Measurements from ENCODE around the gene ALKBH2.

The ALKBH2 gene

DNA sequence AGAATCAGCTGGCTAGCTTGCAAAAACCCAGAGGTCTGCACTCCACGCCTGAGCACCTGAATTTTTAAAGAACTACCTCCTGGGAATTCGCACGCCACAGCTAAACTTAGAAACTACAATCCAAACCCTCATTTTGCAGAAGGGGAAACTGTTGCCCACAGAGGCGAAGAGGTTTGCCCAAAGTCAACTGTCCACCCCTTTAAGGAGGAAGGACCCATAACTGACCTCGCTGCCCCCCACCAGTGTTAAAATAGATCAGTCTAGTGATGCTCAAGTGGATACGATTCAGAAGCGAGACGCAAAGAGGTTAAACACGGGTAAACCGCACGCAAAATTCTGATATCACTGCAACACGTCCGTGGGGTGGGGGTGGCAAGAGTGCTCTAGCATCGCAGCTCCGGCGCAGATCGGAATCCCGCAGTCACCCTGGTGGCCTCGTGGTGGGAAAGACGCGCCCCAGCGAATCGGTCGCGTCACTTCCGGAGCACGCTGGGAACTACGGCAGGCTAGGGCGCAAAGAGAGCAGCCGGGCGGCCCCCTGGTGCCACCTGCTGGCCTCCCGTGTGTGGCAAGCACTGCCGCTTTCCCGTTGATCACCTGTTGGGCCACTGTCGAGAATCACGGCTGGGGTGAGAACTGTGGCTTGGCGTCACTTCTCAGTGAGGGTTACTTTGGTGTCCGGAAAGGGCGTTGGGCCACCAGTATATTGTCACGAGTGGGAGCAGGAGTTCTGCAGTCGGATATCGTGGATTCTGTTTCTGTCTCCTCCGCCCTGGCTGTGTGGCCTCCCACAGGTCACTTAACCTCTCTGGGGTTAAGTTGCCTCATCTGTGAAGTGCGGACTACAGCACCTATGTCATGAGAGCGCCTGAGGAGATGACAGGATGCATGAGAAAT, at the start of gene ALKBH2:
Gene ALKBH2 (minus strand): TSS at position 451 of the 897 bp plus-strand sequence. CDS start 686 bp downstream, outside the sequence.
- peak; percentile 74 for FAIRE-seq

DNA sequence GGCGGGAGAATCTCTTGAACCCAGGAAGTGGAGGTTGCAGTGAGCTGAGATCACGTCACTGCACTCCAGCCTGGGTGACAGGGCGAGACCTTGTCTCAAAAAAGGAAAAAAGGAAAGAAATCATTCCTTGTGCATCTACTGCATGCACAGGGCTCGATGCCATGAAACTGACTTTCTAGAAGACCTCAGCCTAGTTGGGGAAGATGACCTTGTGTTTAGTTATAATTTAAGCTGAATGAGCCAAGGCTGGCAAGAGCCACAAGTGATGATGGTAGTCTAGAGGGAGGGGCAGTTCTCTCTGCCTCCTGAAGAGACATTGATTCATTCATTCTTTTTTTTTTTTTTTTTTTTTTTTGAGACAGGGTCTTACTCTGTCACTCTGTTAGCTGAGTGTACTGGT, 47.3 kb upstream of the ALKBH2 start:
- no peak for FAIRE-seq

DNA sequence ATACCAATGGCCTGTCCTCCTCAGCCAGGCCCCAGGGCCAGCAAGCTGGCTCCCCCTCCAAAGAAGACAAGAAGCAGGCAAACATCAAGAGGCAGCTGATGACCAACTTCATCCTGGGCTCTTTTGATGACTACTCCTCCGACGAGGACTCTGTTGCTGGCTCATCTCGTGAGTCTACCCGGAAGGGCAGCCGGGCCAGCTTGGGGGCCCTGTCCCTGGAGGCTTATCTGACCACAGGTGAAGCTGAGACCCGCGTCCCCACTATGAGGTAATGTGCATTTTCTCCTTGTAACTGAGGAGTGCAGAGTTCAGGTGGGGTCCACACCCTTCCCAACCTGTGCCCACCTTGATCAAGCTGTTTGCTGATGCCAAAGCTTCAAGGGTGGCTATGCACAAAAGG, 46.5 kb upstream of the ALKBH2 start:
- FAIRE-seq: no peak

DNA sequence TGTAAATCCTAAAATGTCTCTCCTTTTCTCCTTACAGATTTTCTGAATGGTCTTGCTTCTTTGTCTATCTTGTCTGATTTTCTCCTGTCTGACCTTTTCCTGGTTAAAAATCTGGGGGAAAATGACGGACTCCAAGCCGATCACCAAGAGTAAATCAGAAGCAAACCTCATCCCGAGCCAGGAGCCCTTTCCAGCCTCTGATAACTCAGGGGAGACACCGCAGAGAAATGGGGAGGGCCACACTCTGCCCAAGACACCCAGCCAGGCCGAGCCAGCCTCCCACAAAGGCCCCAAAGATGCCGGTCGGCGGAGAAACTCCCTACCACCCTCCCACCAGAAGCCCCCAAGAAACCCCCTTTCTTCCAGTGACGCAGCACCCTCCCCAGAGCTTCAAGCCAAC, 46.1 kb upstream of the ALKBH2 start:
- no peak for FAIRE-seq

DNA sequence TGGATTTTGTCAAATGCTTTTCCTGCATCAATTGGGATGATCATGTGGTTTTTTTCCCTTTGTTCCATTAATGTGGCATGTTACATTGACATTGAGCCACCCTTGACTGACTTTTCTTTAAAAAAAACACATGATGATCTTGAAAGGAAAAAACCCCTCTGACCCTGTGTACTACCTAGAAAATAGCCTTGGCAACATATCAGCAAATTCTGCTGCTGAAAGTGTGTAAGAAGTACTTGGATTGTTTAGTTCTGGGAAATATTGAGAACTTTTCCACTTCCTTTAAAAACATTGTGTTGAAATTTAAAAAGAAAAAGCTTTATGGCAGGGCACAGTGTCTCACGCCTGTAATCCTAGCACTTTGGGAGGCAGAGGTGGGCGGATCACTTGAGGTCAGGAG, 43.8 kb upstream of the ALKBH2 start:
- no peak for FAIRE-seq

DNA sequence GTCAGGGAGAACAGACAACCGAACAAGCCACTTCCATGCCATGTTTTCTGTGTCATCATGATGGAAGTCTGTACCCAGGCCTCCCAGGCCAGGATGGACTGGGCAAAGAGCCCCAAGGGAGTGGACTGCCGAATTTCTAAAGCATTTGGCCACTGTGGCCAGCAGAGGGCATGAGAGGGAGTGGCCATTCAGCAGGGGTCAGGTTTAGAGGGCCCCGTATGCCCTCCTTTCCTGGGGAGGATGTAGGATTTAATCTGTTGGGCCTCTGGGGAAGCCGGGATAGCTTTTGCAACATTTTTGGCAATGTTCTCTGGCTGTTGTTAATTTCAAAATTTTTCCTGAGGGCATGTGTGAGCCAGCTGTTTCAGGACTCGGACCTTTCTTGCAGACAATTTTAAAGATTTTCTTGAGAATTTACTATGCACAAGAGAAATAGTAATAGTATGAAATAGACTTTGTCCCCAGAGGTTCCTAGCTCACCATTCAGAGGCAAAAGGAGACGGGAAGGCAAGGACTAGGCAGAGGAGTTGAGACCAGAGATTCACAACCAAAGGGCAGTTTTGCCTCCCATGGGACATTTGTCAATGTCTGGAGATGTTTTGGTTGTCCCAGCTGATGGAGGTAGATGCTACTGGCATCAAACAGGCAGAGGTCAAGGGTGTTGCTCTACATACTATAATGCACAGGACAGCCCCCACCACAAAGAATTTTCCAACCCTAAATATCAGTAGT, 41.1 kb upstream of the ALKBH2 start:
- FAIRE-seq: no peak

DNA sequence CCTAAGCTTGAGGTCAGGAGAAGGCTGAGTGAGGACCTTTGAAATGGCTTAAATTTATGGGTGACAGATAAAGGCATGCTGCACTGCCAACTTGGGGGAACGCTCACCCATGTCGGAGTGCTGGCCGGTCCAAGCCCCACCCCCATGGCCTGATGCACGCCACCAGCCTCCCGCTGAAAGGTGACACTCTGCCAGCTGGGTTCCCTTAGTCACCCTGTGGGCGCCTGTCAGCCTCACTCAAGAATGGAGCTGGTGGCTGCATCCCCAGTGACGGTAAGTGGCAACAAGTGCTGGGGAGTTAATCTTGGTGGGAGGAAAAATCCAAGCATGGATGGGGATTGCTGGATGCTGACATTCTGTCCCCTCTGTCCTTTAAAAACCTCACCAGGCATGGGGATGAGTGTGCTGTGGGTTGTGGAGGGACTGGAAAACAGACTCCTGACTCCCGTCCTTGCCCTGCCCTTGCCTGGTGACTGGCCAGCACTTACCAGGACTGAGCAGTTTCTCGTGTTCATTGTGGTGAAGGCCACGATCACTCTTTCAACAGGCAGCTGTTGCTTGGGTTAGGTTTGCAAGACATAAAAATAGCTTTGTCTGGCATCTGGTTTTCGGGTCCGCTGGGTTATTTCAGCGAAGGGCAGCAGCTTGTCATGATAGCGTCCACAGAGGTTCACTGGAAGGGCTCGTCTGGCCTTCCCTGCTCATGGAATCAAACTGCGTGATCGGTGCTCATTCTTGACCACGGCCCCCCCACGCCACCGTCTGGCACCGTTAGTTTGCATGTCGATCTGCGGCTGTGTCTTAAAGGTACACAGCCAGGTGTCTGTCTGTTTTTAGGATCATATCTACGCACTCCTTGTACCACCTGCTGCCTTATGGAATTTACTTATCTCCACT, 38.1 kb upstream of the ALKBH2 start:
- no peak for FAIRE-seq

DNA sequence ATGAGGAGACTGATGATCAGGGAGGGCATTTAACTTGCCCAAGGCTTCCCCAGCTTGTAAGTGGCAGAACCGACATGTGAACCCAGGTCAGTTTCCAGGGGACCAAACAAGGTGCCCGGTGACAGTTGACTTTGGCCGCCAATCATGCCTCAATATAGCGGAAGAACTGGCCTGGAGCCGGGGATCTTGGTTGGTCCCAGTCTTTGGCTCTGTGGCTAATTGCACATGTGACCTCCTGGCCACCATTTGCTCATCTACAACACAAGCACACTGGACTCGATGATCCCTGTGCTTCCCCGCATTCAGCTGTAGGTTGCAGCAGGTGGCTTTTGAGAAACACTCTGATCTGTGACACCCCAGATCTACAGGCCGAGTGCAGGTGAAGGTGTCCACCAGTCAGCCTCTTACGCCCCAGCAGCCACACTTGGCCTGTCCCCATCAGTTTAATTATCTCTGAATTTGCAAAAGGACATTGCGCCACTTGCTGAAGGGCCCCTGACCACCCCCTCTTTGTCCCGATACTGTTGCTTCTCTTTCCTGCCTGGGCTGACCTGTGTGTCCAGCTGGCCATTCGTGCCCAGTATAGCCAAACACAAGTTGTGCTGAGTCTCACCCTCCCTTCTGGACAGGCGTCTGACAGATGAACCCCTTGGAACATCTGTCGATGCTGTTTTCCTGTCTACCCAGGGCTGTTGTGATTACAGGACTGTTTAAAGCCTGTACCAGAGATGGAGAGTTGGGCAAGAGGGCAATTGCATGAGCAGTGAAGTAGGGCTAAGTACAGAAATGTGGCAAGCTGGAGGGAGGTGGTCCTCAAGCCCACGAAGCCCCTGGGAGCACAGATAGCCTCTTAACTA, 37.3 kb upstream of the ALKBH2 start:
- no peak for FAIRE-seq

DNA sequence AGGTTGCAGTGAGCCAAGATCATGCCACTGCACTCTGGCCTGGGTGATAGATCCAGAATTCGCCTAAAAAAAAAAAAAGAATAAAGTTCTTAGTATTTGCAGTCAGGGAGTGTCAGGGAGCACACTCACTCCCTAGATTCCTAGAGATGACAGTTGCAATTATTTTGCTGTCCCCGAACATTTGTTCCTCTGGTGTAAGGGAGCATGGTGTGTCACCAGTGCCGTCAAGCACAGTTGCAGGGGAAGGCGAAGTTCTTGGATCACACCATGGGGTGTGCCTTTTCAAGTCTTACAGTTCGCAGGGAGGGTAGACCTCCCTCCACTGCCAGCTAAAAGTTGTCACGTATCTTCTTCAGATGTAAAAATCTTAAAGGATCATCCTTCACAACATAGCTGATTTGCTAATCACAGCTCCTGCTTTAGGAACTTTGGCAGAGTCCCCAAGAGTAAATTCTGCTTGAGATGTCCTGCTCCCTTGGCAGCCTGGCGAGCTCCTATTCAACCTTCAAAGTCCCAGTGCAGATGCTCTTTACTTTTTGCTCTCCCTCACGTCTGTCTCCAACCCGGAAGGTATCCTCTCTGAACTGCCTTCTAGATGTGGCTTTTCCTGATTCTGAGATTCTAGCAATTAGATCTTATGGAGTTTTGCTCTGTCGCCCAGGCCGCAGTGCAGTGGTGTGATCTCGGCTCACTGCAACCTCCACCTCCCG, 34.4 kb upstream of the ALKBH2 start:
- no peak for FAIRE-seq

DNA sequence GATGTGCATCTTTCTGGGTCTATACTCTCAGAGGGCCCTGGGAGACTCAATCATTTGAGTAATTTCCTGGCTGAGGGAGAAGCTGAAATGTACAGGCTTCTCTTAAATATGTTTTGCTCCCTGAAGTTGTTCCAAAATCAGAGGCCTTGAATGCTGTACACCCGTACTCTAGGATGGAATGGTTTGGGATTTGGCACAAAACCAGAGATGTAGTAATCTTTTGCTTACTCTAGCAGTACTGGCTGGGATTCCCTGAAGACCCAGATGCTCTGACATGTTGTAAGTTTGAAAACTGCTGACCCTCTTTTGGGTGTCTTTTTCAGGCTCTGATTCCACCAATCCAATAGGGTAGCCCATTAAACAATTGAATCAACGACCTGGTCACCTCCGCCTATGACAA, 33.5 kb upstream of the ALKBH2 start:
- no peak for FAIRE-seq

DNA sequence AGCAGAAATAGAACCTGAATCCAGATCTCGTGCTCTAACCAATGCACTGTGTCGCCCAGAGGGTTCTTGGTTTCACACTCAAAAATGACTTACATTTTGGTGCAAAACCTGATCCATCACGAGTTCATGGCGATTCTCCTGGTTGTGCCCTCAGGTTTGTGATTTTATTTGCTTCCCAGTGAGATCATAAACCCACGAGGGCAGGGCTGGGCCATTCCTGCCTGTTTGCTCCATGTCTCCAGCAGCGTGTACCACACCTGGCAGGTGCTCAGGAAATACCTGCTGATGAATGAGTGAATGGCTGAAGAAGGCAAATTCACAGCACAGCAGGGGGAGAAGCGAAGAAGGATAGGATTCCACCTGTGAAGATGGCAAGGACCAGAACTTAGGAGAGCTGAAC, 32.5 kb upstream of the ALKBH2 start:
- FAIRE-seq: no peak

DNA sequence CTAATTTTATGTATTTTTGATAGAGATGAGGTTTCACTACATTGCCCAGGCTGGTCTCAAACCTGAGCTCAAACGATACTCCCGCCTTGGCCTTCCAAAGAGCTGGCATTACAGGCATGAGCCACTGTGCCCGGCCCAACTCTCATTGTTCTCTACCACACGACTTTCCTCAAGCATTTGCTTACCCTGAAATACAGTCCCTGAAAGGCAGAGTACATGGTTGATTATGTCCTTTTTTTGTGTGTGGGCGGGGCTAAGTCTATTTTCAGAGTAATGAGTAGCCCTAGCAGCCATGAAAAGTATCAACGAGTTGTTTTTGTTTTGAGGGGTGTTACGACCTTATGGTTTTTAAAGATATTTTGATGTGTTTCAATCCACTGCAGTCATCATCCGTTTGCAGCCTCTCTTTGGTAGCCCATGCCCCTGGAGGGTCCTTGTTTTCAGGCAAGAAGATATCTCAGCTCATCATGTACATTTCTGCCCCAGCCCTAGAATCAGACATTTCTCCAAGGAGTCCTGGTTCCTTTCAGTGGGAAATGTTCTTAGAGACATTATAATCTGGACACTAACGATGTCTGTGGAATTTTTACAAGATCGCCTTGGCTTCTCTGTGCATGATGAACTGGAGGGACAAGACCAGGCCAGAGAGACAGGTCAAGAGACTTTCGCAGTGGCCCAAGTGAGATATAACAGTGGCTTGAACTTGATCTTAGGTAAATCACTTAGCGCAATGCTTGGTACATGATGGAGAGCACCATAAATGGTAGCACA, 31.8 kb upstream of the ALKBH2 start:
- no peak for FAIRE-seq

DNA sequence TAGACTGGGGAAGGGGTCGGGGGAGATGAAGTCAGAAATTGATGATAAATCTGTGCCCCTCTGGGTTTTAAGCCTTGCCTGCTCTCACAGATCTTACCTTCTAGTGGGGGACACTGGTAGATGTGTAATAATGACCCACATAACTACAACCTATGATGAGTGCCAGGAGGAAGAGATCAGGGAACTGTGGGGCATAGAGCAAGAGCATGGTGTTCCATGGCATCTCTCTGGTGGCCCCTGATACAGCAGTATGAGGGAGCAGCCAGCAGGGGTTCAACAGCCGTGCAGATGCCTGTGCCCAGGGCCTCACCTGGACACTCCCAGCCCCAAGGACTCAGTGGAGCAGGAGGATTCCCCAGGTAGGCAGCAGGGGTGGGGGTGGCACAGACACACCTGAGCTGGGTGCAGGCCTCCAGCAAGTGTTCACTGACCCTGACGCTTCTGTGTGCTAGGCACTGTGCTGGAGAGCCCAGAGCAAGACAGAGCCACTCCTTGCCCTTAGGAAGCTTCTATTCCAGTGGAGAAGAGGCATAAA, 28.1 kb upstream of the ALKBH2 start:
- no peak for FAIRE-seq

DNA sequence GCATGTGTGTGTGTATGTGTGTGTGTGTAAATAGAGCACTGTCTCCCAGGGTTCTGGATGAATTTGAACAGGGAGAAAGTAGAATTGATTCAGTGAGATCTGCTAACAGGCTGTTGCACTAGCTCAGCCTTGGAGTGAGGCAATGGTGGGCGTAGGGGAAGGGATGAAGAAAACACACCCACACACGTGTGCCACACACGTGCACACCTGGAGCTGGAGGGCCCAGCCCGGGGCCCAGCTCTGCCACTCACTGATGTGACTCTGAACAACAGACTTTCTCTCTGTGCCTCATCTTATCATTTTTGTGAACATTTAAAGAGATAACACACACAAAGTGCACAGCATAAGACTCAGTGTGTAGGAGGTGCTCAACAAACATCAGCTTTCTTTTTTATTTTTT, 27.3 kb upstream of the ALKBH2 start:
- FAIRE-seq: no peak

DNA sequence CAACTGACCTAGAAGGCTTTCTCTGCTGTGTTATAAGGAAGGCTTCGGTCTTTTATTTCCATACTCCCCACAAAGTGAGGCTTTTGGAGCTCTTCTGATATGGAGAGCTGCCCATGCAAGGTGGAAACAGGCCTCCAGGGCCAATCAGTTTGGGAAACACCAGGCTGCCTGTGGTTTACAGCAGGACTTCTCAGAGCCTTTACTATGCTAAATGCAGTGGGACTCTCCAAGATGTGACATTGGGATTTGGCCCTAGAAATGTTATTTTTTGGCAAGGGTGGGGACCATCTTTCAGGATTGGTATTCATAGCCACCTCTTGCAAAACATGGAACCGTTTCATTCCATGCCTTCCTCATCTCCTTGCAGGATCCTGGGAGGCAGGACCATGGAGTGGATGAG, 26.8 kb upstream of the ALKBH2 start:
- FAIRE-seq: no peak

DNA sequence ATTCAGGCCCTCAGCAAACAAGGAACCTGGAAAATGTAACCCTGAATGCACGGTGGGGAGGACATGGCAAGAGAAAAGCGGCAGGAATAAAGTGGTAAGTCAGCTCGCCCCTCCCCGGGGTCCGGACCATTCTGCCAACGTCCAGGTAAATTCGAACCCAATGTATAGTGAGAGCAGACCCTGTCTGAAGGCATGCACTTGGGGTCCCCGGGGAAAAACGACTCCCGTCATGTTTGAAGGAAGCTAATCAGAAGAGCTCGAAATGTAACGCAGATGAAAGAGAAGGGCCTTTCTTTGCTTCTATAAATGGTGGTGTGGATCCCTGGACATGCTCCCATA, 23.3 kb upstream of the ALKBH2 start:
- FAIRE-seq: no peak

DNA sequence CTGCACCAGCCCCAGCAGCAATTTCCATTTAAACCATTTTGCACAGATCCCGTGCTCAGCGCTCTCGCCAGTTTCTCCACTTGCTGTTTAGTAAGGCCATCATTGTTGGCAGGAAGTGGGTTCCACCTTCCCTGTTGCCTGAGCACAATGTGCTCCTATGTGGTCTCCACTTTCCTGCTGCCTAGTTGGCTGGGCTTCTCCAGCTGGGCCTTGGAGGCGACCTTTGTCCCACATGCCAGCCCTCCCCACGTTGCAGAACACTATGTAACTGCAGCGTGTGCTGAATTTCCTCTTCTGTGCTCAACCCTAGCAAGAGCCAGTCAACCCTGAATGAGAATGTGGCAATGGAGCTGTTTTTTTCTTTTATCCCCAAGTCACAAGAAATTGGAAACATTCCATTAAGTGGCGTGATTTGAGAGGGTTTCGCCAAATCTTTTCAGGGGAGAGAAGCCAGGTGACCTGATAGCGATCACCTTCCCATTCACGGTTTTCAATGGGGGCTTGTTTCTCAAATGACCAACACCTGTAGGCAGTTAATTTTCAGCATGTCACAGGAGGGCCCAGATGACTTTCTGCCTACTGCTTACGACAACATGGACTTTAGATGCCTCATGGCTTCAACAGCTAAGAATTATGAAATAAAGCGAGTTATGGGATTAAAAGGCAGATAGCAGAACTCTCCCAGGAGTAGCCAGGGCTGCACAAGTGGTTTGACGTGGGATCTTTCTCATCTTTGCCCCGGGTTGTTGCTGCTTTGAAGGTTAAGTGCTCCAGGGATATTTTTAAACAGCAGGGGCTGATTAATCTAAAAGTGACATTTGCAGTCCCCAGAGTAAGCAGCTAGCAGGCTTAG, 22.7 kb upstream of the ALKBH2 start, which contains the start of gene ACACB:
Gene ACACB (plus strand): TSS at position 830 of the 853 bp plus-strand sequence. CDS start 22,819 bp downstream, outside the sequence.
- FAIRE-seq: no peak

DNA sequence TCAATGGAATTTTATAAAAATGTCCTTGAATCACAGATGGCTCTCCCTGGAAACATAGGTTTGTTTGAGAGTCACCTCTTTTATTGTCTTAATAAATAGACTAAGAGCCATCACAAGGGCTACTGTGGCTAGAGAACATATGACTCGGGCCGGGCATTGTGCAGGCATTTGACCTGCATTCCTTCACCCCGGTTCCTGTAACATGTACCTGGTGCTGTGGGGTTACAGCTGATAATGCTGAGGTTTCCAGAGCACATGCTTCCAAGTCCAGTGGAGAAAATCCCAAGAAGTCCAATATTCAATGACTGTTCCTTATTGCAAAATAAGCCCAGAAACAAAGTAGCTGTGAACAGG, 22.1 kb upstream of the ALKBH2 start:
- FAIRE-seq: no peak

DNA sequence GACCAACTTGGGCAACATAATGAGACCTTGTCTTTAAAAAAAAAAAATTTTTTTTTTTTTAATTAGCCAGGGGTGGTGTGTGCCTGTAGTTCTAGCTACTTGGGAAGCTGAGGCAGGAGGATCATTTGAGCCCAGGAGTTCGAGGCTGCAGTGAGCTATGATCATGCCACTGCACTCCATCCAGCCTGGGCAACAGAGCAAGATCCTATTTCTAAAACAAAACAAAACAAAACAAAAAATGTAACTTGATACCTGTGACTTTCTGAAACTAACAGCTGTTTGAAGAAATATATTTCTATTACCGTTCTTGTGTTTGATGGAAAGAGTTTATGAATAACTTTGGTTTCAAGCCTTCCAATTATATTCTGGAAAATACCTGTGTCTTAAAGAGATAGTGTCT, 21.4 kb upstream of the ALKBH2 start:
- no peak for FAIRE-seq

All from G401.6 (cell line).